Central memory CD8-positive, alpha-beta T cell (primary cell): Measurements from ENCODE around the gene GIMAP2.
"Not testable (repeated sequence)": the region's sequence is repeated elsewhere in the genome, so short reads cannot be mapped to it uniquely, and the experiment has no call there.

ENCODE experiments used
- ATAC-seq: fragments of 150-1000 bp; cut with Tn5 transposase; replicated peaks from 2 replicates; pipeline ENCODE4 v1.10.0; 2022; ENCODE audit warnings: mild to moderate bottlenecking, moderate FRiP score, moderate number of reproducible peaks; ENCODE audit not compliant: poor library complexity, severe bottlenecking; ENCODE audit errors: extremely low read depth
- DNase-seq, 2 donors: peaks; one replicate each; pipeline ENCODE4 v3.0.0; 2021; ENCODE audit warnings: low spot score in 2 of 2
- H3K27ac Mint-ChIP-seq: one replicate; pipeline ENCODE4 v1.8.0; 2022; ENCODE audit warnings: low read depth, mild to moderate bottlenecking, moderate library complexity, mixed read lengths
- H3K27me3 Mint-ChIP-seq: one replicate; pipeline ENCODE4 v1.8.0; 2022; ENCODE audit warnings: mixed read lengths
- H3K36me3 Mint-ChIP-seq: one replicate; pipeline ENCODE4 v1.8.0; 2022; ENCODE audit warnings: mild to moderate bottlenecking, moderate library complexity, mixed read lengths; ENCODE audit not compliant: insufficient read depth
- H3K4me1 Mint-ChIP-seq: one replicate; pipeline ENCODE4 v1.8.0; 2022; ENCODE audit warnings: mixed read lengths
- H3K4me3 Mint-ChIP-seq: one replicate; pipeline ENCODE4 v1.8.0; 2022; ENCODE audit warnings: mild to moderate bottlenecking, moderate library complexity, mixed read lengths
- H3K9me3 Mint-ChIP-seq: one replicate; pipeline ENCODE4 v1.8.0; 2022; ENCODE audit warnings: mixed read lengths

The GIMAP2 gene

DNA sequence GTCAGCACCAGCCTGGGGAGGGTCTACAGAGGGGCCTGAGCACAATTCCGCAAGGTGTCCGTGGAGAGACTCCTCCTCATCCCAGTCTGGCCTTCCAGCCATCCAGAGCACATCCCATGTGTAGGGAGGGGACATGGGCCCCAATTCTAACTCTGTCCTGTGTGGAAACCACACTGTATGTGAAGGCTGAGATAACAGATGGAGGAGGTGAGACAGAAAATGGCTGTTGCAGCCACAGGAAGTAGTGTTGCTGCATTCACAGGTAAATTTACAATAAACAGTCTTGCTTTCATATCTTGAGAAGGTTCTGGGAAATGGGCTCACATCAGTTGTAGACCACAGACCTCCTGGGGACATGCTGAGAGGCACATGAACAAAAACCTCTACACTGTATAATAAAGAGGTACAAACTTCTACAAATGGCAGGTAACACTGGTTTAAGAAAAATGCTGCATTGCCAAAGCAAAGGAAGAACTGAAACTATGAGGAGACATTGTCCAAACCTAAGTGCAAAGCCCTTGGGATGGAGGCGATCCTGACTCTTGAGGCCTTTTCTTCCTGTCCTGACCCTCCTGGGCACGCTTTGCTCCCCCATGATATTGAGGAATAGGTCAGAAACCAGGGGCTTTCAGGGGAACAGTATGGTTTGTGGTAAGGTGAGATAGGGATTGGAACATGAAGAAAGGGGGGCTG is 21.6 kb upstream of the GIMAP2 start:
- peak in 1 of 2 donors; percentile 24 for DNase-seq
- H3K9me3 Mint-ChIP-seq: no peaks in the 10 kb centered on the region
- H3K36me3 Mint-ChIP-seq: peaks cover 20% of the 10 kb centered on the region
- no peaks in the 10 kb centered on the region for H3K27me3 Mint-ChIP-seq
- no peak for ATAC-seq
- H3K4me1 Mint-ChIP-seq: peaks cover 90% of the 10 kb centered on the region
- H3K4me3 Mint-ChIP-seq: peak overlapping the region; percentile 42
- H3K27ac Mint-ChIP-seq: peak overlapping the region; percentile 98

GRCh38 chr7:150665089-150665748 is 20.3 kb upstream of the GIMAP2 start:
- Mint-ChIP-seq H3K27ac (peak overlapping the region; percentile 98), H3K4me3 (peak overlapping the region; percentile 42), H3K9me3 (no peaks in the 10 kb centered on the region), H3K4me1 (peaks cover 89% of the 10 kb centered on the region), H3K36me3 (peaks cover 20% of the 10 kb centered on the region), H3K27me3 (no peaks in the 10 kb centered on the region)
- no peak for DNase-seq
- ATAC-seq: no peak

DNA sequence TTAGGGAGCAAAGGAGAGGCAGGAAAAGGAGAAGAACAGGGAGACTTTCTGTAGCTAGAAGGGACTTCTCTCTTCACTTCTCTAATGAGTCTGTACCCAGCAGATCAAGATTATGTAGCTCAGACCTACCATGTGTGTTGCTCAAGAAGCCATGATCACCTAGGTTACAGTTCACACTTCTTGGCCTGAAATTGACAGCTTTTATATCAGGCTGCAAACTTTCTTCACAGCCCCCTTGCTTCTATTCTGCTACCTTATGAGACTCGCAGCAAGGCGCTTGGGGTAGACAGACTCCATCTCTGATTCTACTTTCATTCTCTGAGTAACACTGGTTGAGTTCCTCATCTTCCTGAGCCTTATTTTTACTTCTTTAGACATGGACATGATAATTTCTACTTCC is 19.6 kb upstream of the GIMAP2 start:
- peak; percentile 60 for ATAC-seq
- peak overlapping the region; percentile 42 for H3K4me3 Mint-ChIP-seq
- peak overlapping the region; percentile 98 for H3K27ac Mint-ChIP-seq

GRCh38 chr7:150666412-150666811 is 19.1 kb upstream of the GIMAP2 start:
- Mint-ChIP-seq H3K36me3 (peaks cover 17% of the 10 kb centered on the region), H3K9me3 (no peaks in the 10 kb centered on the region), H3K4me1 (peaks cover 86% of the 10 kb centered on the region), H3K27me3 (no peaks in the 10 kb centered on the region), H3K27ac (peak overlapping the region; percentile 98), H3K4me3 (peak overlapping the region; percentile 42)
- ATAC-seq (no peak), DNase-seq (no peak)

More for the DNA sequence above, 19.6 kb upstream of the GIMAP2 start:
- H3K27me3 Mint-ChIP-seq: no peaks in the 10 kb centered on the region
- no peaks in the 10 kb centered on the region for H3K9me3 Mint-ChIP-seq
- DNase-seq: peak in 1 of 2 donors; percentile 56
- peaks cover 17% of the 10 kb centered on the region for H3K36me3 Mint-ChIP-seq
- peaks cover 86% of the 10 kb centered on the region for H3K4me1 Mint-ChIP-seq

- ATAC-seq (peak; percentile 84), DNase-seq (peak in 1 of 2 donors; percentile 64)
- peaks cover 18% of the 10 kb centered on the region for H3K36me3 Mint-ChIP-seq
- H3K9me3 Mint-ChIP-seq: no peaks in the 10 kb centered on the region
- H3K27me3 Mint-ChIP-seq: no peaks in the 10 kb centered on the region
- peaks cover 77% of the 10 kb centered on the region for H3K4me1 Mint-ChIP-seq
- H3K27ac Mint-ChIP-seq: peak overlapping the region; percentile 98
- peak overlapping the region; percentile 37 for H3K4me3 Mint-ChIP-seq
Measured at GRCh38 chr7:150668472-150668911, 17.0 kb upstream of the GIMAP2 start.

DNA sequence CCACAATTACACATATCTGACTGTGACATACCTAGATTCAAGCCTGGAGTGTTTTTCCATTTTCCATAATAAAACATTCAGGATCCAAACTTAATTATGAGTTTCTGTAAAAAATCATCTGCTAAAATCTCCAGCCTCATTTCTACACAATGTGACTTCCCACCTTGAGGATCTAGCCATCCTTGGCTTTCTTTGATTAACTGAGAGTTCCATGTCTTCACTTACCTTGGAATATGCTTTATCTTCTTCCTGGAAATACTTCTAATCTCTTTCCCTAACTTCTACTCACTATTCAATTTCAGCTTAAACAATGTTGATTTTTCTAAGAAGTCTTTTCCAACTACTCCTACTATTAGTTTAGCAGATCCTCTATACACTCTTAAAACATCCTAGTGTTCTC is 16.5 kb upstream of the GIMAP2 start:
- DNase-seq: no peak
- H3K36me3 Mint-ChIP-seq: peaks cover 16% of the 10 kb centered on the region
- peak overlapping the region; percentile 98 for H3K27ac Mint-ChIP-seq
- no peak for ATAC-seq
- no peaks in the 10 kb centered on the region for H3K9me3 Mint-ChIP-seq
- peak overlapping the region; percentile 37 for H3K4me3 Mint-ChIP-seq
- peaks cover 72% of the 10 kb centered on the region for H3K4me1 Mint-ChIP-seq
- no peaks in the 10 kb centered on the region for H3K27me3 Mint-ChIP-seq

- peak overlapping the region; percentile 88 for H3K27ac Mint-ChIP-seq
- not testable (repeated sequence) for DNase-seq, H3K4me3 Mint-ChIP-seq, H3K9me3 Mint-ChIP-seq, ATAC-seq, H3K36me3 Mint-ChIP-seq, H3K27me3 Mint-ChIP-seq
- H3K4me1 Mint-ChIP-seq: peaks cover 65% of the 10 kb centered on the region
Measured at GRCh38 chr7:150671798-150672585, 13.5 kb upstream of the GIMAP2 start.

- no peak for ATAC-seq
- peak overlapping the region; percentile 91 for H3K27ac Mint-ChIP-seq
- H3K4me3 Mint-ChIP-seq: peak overlapping the region; percentile 46
- peaks cover 7% of the 10 kb centered on the region for H3K36me3 Mint-ChIP-seq
- H3K9me3 Mint-ChIP-seq: peaks cover 6% of the 10 kb centered on the region
- no peak for DNase-seq
- peaks cover 67% of the 10 kb centered on the region for H3K4me1 Mint-ChIP-seq
- no peaks in the 10 kb centered on the region for H3K27me3 Mint-ChIP-seq
Measured at GRCh38 chr7:150675714-150676113, 9.8 kb upstream of the GIMAP2 start.

DNA sequence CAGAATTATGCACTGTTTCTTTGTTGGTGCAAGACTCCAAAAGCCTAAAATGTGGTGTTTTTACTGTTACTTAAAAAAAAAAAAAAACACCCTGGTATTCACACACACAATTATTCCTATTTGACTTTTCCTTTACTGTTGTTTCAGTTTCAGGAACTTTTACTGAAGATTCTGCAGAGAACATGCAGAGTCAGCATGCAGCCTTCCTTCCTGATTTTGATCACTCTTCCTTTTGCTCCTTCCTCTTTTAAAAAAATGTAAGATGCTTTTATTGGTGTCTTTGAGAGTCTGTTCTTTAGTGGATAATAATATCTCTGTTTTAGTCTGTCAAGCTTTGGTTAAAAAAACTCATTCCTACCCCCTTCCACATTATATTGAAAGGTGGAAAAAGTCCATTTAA is 9.2 kb upstream of the GIMAP2 start:
- H3K4me3 Mint-ChIP-seq: peak overlapping the region; percentile 65
- ATAC-seq: not testable (repeated sequence)

GRCh38 chr7:150676854-150677253 is 8.7 kb upstream of the GIMAP2 start:
- peak; percentile 96 for ATAC-seq
- Mint-ChIP-seq H3K27ac (peak overlapping the region; percentile 91), H3K4me3 (peak overlapping the region; percentile 65), H3K4me1 (peaks cover 67% of the 10 kb centered on the region)
- H3K9me3 Mint-ChIP-seq, DNase-seq, H3K27me3 Mint-ChIP-seq, H3K36me3 Mint-ChIP-seq: not testable (repeated sequence)

More for the DNA sequence above, 9.2 kb upstream of the GIMAP2 start:
- H3K9me3 Mint-ChIP-seq, H3K36me3 Mint-ChIP-seq, H3K27me3 Mint-ChIP-seq, DNase-seq: not testable (repeated sequence)
- Mint-ChIP-seq H3K27ac (peak overlapping the region; percentile 91), H3K4me1 (peaks cover 67% of the 10 kb centered on the region)

GRCh38 chr7:150678601-150679000 is 6.9 kb upstream of the GIMAP2 start:
- H3K27ac Mint-ChIP-seq: peak overlapping the region; percentile 38
- not testable (repeated sequence) for H3K36me3 Mint-ChIP-seq, DNase-seq, ATAC-seq, H3K9me3 Mint-ChIP-seq, H3K27me3 Mint-ChIP-seq
- H3K4me1 Mint-ChIP-seq: peaks cover 77% of the 10 kb centered on the region
- peak overlapping the region; percentile 50 for H3K4me3 Mint-ChIP-seq

DNA sequence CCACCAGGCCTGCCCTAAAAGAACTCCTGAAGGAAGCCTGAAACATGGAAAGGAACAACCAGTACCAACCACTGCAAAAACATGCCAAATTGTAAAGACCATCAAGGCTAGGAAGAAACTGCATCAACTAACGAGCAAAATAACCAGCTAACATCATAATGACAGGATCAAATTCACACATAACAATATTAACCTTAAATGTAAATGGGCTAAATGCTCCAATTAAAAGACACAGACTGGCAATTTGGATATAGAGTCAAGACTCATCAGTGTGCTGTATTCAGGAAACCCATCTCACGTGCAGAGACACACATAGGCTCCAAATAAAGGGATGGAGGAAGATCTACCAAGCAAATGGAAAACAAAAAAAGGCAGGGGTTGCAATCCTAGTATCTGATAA is 5.1 kb upstream of the GIMAP2 start:
- not testable (repeated sequence) for H3K9me3 Mint-ChIP-seq, H3K36me3 Mint-ChIP-seq, H3K27me3 Mint-ChIP-seq, ATAC-seq, H3K4me3 Mint-ChIP-seq, DNase-seq
- peaks cover 86% of the 10 kb centered on the region for H3K4me1 Mint-ChIP-seq
- peak overlapping the region; percentile 98 for H3K27ac Mint-ChIP-seq
